Nephron progenitor cell (in vitro differentiated cells): ENCODE data around the gene GNAO1.

ENCODE experiments used
- DNase-seq: peaks from one replicate; pipeline ENCODE4 v3.0.0; 2021
- H3K27ac Mint-ChIP-seq: 2 replicates; pipeline ENCODE4 v1.8.0; 2021; ENCODE audit warnings: mild to moderate bottlenecking, moderate library complexity, mixed read lengths
- H3K27me3 Mint-ChIP-seq: 2 replicates; pipeline ENCODE4 v1.8.0; 2021; ENCODE audit warnings: mild to moderate bottlenecking, low read depth, mixed read lengths; ENCODE audit not compliant: poor library complexity
- H3K36me3 Mint-ChIP-seq: 2 replicates; pipeline ENCODE4 v1.8.0; 2021; ENCODE audit warnings: low read depth, mixed read lengths
- H3K4me1 Mint-ChIP-seq: 2 replicates; pipeline ENCODE4 v1.8.0; 2021; ENCODE audit warnings: mixed read lengths
- H3K4me3 Mint-ChIP-seq: 2 replicates; pipeline ENCODE4 v1.8.0; 2021; ENCODE audit warnings: mild to moderate bottlenecking, moderate library complexity, mixed read lengths
- H3K9me3 Mint-ChIP-seq: 2 replicates; pipeline ENCODE4 v1.8.0; 2021; ENCODE audit warnings: mild to moderate bottlenecking, moderate library complexity, mixed read lengths
- CTCF ChIP-seq: fragments of 200-600 bp; sonication (generic); IDR thresholded peaks from 2 replicates; pipeline ENCODE4 v1.5.0; 2021; ENCODE audit warnings: antibody characterized with exemption

The GNAO1 gene

DNA sequence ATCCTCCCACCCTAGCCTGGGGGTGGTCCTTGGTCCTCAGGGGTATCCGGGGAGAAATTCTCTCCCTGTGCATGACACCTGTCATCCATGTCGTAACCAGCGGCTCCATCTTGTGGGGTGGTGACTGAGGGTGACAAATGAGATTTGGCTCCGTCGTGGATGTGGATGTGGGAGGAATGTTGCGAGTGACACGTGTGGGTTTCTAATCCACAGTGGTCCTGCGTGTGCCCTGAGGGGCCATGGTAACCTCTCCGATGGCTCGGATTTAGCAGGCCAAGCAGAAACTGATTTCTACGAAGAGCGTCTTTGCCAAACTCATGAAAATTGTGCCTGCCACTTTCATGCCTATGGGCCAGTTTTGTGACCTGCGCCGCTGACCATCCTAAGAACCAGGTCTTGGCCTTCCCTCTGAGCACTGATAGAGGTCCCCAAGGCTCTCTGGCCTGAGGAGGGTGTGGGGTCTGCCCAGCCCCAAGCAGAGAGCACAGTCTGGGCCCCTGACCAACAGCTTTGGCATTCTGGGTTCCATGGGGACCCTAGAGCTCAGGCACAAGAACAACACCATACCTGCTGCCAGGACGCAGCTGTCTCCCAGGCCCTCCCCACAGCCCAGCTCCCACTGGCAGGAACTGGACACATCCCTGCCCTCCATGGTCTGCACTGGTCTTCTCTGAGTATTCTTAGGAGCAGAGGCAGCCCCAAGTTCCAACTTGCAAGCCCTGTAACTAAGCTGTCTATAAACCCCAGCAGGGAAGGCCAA, 155.0 kb downstream of the GNAO1 start:
- Mint-ChIP-seq H3K4me1 (peaks cover 74% of the 10 kb centered on the region), H3K27ac (peak overlapping the region; percentile 22), H3K4me3 (no peak overlapping the region), H3K27me3 (peaks cover 8% of the 10 kb centered on the region), H3K36me3 (no peaks in the 10 kb centered on the region), H3K9me3 (no peaks in the 10 kb centered on the region)
- no peak for DNase-seq
- TF ChIP-seq CTCF: no peak

- DNase-seq: no peak
- TF ChIP-seq CTCF: no peak
- H3K36me3 Mint-ChIP-seq: no peaks in the 10 kb centered on the region
- peaks cover 8% of the 10 kb centered on the region for H3K27me3 Mint-ChIP-seq
- peaks cover 70% of the 10 kb centered on the region for H3K4me1 Mint-ChIP-seq
- H3K27ac Mint-ChIP-seq: no peak overlapping the region
- H3K4me3 Mint-ChIP-seq: no peak overlapping the region
- H3K9me3 Mint-ChIP-seq: no peaks in the 10 kb centered on the region
Observed at GRCh38 chr16:56347166-56347565, 155.9 kb downstream of the GNAO1 start.

DNA sequence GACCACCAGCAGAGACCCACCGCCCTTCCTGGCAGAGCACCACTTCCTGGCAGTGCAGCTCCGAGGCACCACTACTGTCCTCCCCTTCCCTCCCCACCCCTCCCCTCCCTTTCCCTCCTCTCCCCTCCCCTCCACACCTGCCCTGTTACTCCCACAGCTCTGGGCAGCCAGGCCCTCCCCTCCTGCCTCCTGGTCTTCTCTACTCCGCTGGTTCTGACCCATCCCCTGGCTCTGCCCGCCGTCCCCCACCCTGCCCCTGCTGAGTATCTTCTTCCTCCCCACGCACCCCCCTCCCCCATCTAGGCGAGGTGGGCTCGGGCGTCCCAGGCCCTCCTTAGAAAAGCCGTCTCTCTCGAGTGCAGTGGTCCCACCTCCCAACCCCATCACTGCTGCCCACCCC, 156.4 kb downstream of the GNAO1 start:
- no peak overlapping the region for H3K4me3 Mint-ChIP-seq
- no peaks in the 10 kb centered on the region for H3K36me3 Mint-ChIP-seq
- no peaks in the 10 kb centered on the region for H3K9me3 Mint-ChIP-seq
- DNase-seq: no peak
- TF ChIP-seq CTCF: no peak
- peaks cover 65% of the 10 kb centered on the region for H3K4me1 Mint-ChIP-seq
- H3K27ac Mint-ChIP-seq: no peak overlapping the region
- H3K27me3 Mint-ChIP-seq: peaks cover 8% of the 10 kb centered on the region

- Mint-ChIP-seq H3K4me3 (no peak overlapping the region), H3K27ac (peak overlapping the region; percentile 45), H3K9me3 (no peaks in the 10 kb centered on the region), H3K4me1 (peaks cover 62% of the 10 kb centered on the region), H3K36me3 (no peaks in the 10 kb centered on the region), H3K27me3 (peaks cover 8% of the 10 kb centered on the region)
- TF ChIP-seq CTCF: no peak
- no peak for DNase-seq
Observed at GRCh38 chr16:56348168-56349085, 157.1 kb downstream of the GNAO1 start.

DNA sequence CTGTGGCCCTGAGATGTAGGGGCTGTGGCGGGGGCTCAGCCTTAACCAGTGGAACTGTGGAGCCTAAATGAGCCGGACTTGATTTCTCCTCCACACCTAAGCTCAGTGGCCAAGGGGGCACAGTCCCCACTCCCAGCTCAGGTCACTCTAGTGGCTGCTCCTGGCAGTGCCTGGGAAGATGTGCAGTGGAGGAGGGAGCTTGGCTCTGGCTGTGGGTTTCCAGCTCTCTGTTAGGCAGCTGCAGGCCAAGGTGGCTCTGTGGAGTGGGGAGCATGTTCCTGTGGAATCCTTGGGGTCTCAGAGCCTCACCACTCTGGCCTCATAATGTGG, 157.8 kb downstream of the GNAO1 start:
- no peak for TF ChIP-seq CTCF
- peaks cover 55% of the 10 kb centered on the region for H3K4me1 Mint-ChIP-seq
- no peak for DNase-seq
- no peaks in the 10 kb centered on the region for H3K36me3 Mint-ChIP-seq
- H3K27ac Mint-ChIP-seq: no peak overlapping the region
- H3K4me3 Mint-ChIP-seq: no peak overlapping the region
- H3K9me3 Mint-ChIP-seq: no peaks in the 10 kb centered on the region
- peaks cover 6% of the 10 kb centered on the region for H3K27me3 Mint-ChIP-seq
